HEK293 (cell line): ENCODE measurements around the gene IDI1.

ENCODE experiments used
- MYNN ChIP-seq: fragments of 450-650 bp; formaldehyde crosslinking; IDR thresholded peaks from 2 replicates; pipeline ENCODE4 v1.5.1; 2016; ENCODE audit warnings: missing biosample characterization, missing genetic modification characterization, borderline replicate concordance
- YY1 ChIP-seq: fragments of 450-650 bp; formaldehyde crosslinking; IDR thresholded peaks from 2 replicates; pipeline ENCODE4 v1.5.1; 2018; ENCODE audit warnings: missing biosample characterization, missing genetic modification characterization
- ZNF600 ChIP-seq: fragments of 450-650 bp; formaldehyde crosslinking; IDR thresholded peaks from 2 replicates; pipeline ENCODE4 v1.5.1; 2016; ENCODE audit warnings: missing biosample characterization, missing genetic modification characterization
- ZSCAN16 ChIP-seq: fragments of 450-650 bp; formaldehyde crosslinking; IDR thresholded peaks from 2 replicates; pipeline ENCODE4 v1.5.1; 2016; ENCODE audit warnings: missing biosample characterization, missing genetic modification characterization
- TF ChIP-seq, protein P1 (sequence below): fragments of 450-650 bp; formaldehyde crosslinking; IDR thresholded peaks from 2 replicates; pipeline ENCODE4 v1.5.1; 2016; ENCODE audit warnings: missing biosample characterization, missing genetic modification characterization

DNA sequence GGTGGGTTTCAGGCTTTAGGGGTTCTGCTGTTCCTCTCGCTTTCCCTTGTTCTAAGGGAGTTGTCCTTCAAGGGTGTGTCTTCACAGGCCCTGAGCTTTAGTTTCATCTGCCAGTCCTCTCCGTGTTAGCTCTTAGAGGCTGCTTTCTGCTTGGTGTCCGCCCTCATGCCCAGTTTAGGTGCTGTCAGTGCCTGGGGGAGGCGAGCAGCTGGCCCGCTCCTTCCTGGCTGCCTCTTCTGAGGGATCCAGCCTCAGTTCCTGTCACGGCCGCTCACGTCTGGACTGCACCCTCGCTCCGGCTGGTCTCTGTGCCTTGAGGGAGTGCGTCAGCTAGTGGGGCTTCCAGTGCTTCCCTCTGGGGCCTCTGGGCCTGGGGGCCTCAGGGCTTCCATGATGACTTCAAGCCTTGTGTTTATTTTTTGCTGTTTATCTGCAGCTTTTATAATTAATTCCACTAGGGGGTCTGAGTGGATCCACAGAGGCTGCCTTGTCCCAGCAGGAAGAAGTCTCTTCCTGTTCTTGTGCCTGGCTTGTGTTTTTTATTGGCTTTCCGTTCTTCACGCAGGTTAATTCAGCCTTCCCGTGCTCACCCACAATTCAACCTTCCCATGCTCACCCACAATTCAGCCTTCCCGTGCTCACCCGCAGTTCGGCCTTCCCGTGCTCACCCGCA lies 40.2 kb upstream of the IDI1 start:
- no peak for TF ChIP-seq YY1 (tag by site-specific recombination)
- TF ChIP-seq, protein P1, sequence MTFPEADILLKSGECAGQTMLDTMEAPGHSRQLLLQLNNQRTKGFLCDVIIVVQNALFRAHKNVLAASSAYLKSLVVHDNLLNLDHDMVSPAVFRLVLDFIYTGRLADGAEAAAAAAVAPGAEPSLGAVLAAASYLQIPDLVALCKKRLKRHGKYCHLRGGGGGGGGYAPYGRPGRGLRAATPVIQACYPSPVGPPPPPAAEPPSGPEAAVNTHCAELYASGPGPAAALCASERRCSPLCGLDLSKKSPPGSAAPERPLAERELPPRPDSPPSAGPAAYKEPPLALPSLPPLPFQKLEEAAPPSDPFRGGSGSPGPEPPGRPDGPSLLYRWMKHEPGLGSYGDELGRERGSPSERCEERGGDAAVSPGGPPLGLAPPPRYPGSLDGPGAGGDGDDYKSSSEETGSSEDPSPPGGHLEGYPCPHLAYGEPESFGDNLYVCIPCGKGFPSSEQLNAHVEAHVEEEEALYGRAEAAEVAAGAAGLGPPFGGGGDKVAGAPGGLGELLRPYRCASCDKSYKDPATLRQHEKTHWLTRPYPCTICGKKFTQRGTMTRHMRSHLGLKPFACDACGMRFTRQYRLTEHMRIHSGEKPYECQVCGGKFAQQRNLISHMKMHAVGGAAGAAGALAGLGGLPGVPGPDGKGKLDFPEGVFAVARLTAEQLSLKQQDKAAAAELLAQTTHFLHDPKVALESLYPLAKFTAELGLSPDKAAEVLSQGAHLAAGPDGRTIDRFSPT: no peak
- TF ChIP-seq MYNN: no peak
- TF ChIP-seq ZNF600: no peak
- no peak for TF ChIP-seq ZSCAN16 (tag by site-specific recombination)
